Measurements from ENCODE around the gene CEP20.

DNA sequence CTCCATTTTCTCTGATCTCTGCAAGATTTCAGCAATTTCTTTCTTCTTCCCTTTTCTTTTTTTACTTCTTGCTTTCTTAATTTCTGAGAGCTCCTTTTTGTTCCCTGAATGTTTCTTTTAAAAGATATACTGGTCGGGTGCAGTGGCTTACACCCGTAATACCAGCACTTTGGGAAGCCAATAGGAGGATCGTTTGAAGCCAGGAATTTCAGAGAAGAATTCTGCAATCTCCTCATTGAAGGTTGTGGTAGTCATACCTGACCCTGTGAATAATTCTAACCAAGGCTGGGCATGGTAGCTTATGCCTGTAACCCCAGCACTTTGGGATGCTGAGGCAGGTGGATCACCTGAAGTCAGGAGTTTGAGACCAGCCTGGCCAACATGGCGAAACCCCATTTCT is 45.4 kb upstream of the CEP20 start:
- TF ChIP-seq CTCF (IDR thresholded peaks at IDR 0.05), result no peak
- no peak for TF ChIP-seq POLR2A (IDR thresholded peaks at IDR 0.05)

Data from lower leg skin (tissue), 3 donors.